Smooth muscle cell (in vitro differentiated cells): ENCODE data around the gene EVI5. TPM values are rescaled to one million over a fixed set of nuclear protein-coding genes. Genes with fewer than 3 reads are reported as not detected.
A peak's percentile ranks its signal among the peaks of the same experiment; 100 is the strongest.

Experiments
- DNase-seq: peaks from one replicate; lab custom pipeline; 2025; ENCODE audit not compliant: unreplicated experiment; lab: John Stamatoyannopoulos, UW
- H2AFZ ChIP-seq: fragments of 200-600 bp; sonication (generic); 2 replicates; pipeline ENCODE4 v1.6.0; 2016; ENCODE audit warnings: antibody characterized with exemption, low read depth, mild to moderate bottlenecking
- H3F3A ChIP-seq: fragments of 200-600 bp; sonication (generic); 2 replicates; pipeline ENCODE4 v1.6.0; 2017; ENCODE audit warnings: antibody characterized with exemption, low read depth
- H3K27ac ChIP-seq: fragments of 200-600 bp; sonication (generic); 2 replicates; pipeline ENCODE4 v1.5.1; 2016; ENCODE audit warnings: low read depth, mild to moderate bottlenecking
- H3K27me3 ChIP-seq: fragments of 200-600 bp; sonication (generic); 2 replicates; pipeline ENCODE4 v1.6.1; 2016; ENCODE audit warnings: low read depth, mild to moderate bottlenecking
- H3K36me3 ChIP-seq: fragments of 200-600 bp; sonication (generic); 2 replicates; pipeline ENCODE4 v1.5.1; 2016; ENCODE audit warnings: low read depth
- H3K4me1 ChIP-seq: fragments of 200-600 bp; sonication (generic); 2 replicates; pipeline ENCODE4 v1.5.1; 2016; ENCODE audit warnings: low read depth
- H3K4me2 ChIP-seq: fragments of 200-600 bp; sonication (generic); 2 replicates; pipeline ENCODE4 v1.6.0; 2016; ENCODE audit warnings: mild to moderate bottlenecking
- H3K4me3 ChIP-seq: fragments of 200-600 bp; sonication (generic); 2 replicates; pipeline ENCODE4 v1.5.1; 2016; ENCODE audit warnings: mild to moderate bottlenecking
- H3K79me2 ChIP-seq: fragments of 200-600 bp; sonication (generic); 2 replicates; pipeline ENCODE4 v1.6.0; 2016; ENCODE audit warnings: low read depth, mild to moderate bottlenecking
- H3K9ac ChIP-seq: fragments of 200-600 bp; sonication (generic); 2 replicates; pipeline ENCODE4 v1.6.0; 2016; ENCODE audit warnings: low read depth
- H3K9me3 ChIP-seq: fragments of 200-600 bp; sonication (generic); replicated peaks from 2 replicates; pipeline ENCODE4 v1.5.1; 2016; ENCODE audit warnings: low read depth
- H4K20me1 ChIP-seq: fragments of 200-600 bp; sonication (generic); 2 replicates; pipeline ENCODE4 v1.6.0; 2016; ENCODE audit warnings: low read depth
- WGBS: methylation state at CpG from one replicate; pipeline ENCODE4 v1.1.7; 2016; ENCODE audit warnings: low lambda C conversion rate; 5-methylcytosine and 5-hydroxymethylcytosine counted together
- polyA plus RNA-seq: library from polyadenylated mRNA; unstranded; fragments of >200 nt; fragmentation: Nextera tagmentation; extraction: Ambion mirVana; gene quantifications from 2 replicates; pipeline ENCODE4 v1.2.1, GENCODE V29; 2016
- total RNA-seq: library from RNA; depleted of rRNA; stranded (reverse); fragments of >200 nt; gene quantifications from 2 replicates; pipeline ENCODE4 v1.2.3, GENCODE V29; 2014
- TF ChIP-seq, protein P1 (sequence below): fragments of 200-600 bp; sonication (generic); IDR thresholded peaks from 2 replicates; pipeline ENCODE4 v1.5.1; 2017; ENCODE audit warnings: borderline replicate concordance, mild to moderate bottlenecking, antibody characterized with exemption; ENCODE audit not compliant: insufficient read depth, poor library complexity, severe bottlenecking

EVI5 gene
- total and polyA plus RNA-seq, 2 experiments from 2014 or later, result 35.4 to 47.6 TPM

DNA sequence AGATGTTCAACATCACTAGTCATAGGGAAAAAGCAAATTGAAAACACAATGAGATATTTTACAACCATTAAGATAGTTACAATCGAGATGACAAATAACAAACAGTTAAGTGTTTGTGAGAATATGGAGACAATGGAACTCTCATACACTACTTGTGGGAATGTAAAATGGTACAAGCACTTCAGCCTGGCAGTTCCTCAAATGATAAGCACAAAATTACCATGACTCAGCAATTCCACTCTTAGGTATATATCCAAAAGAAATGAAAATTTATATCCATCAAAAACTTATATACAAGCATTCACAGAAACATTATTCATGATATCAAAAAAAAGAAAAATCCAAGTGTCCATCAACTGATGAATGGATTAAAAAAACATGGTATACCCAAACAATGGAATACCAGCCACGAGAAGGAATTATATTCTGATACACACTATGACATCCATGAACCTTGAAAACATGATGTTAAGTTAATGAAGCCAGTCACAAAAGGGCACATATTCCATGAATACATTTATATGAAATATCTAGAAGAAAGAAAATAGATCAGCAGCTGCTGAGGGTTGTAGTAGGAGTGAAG lies 76.4 kb downstream of the EVI5 start:
- 96% methylated on average over 2 of the region's 2 CpGs for WGBS
- H3K27me3 ChIP-seq, result no peaks in the 10 kb centered on the region
- TF ChIP-seq, protein P1, sequence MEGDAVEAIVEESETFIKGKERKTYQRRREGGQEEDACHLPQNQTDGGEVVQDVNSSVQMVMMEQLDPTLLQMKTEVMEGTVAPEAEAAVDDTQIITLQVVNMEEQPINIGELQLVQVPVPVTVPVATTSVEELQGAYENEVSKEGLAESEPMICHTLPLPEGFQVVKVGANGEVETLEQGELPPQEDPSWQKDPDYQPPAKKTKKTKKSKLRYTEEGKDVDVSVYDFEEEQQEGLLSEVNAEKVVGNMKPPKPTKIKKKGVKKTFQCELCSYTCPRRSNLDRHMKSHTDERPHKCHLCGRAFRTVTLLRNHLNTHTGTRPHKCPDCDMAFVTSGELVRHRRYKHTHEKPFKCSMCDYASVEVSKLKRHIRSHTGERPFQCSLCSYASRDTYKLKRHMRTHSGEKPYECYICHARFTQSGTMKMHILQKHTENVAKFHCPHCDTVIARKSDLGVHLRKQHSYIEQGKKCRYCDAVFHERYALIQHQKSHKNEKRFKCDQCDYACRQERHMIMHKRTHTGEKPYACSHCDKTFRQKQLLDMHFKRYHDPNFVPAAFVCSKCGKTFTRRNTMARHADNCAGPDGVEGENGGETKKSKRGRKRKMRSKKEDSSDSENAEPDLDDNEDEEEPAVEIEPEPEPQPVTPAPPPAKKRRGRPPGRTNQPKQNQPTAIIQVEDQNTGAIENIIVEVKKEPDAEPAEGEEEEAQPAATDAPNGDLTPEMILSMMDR, result no peak
- H3K9ac ChIP-seq, result no peak overlapping the region
- peaks cover 14% of the 10 kb centered on the region for H3K4me1 ChIP-seq
- peak overlapping the region; percentile 26 for H3K4me2 ChIP-seq
- H4K20me1 ChIP-seq, result peaks cover 56% of the 10 kb centered on the region
- H3F3A ChIP-seq, result peaks cover 6% of the 10 kb centered on the region
- peaks cover 69% of the 10 kb centered on the region for H3K79me2 ChIP-seq
- DNase-seq, result no peak
- H3K27ac ChIP-seq, result no peak overlapping the region
- H3K4me3 ChIP-seq, result no peak overlapping the region
- no peaks in the 10 kb centered on the region for H3K9me3 ChIP-seq
- no peak overlapping the region for H2AFZ ChIP-seq
- no peaks in the 10 kb centered on the region for H3K36me3 ChIP-seq

DNA sequence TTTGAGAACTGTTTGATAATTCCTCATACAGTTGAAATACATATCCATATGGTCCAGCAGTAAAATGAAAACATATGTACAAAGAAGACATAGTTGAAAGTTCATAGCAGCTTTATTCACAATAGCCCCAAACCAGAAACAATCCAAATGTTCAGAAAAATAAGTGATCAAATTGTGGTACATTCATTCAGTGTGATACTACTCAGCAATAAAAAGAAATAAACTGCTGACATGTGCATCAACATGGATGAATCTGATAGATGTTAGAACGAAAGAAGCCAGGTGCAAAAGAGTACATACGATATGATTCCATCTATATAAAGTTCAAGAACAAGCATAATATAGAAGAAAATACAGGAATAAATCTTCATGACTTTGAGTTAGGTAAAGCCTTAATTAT lies 77.2 kb downstream of the EVI5 start:
- Histone ChIP-seq H3K27ac (no peak overlapping the region), H3K36me3 (no peaks in the 10 kb centered on the region), H3K4me2 (no peak overlapping the region), H3K9ac (no peak overlapping the region), H4K20me1 (peaks cover 63% of the 10 kb centered on the region), H3K4me3 (no peak overlapping the region), H3K27me3 (no peaks in the 10 kb centered on the region), H3K79me2 (peaks cover 64% of the 10 kb centered on the region), H3F3A (peaks cover 6% of the 10 kb centered on the region), H2AFZ (no peak overlapping the region), H3K4me1 (peaks cover 14% of the 10 kb centered on the region), H3K9me3 (no peaks in the 10 kb centered on the region)
- no peak for DNase-seq
- WGBS, result 98% methylated on average over 2 of the region's 2 CpGs
- TF ChIP-seq, protein P1, result no peak

DNA sequence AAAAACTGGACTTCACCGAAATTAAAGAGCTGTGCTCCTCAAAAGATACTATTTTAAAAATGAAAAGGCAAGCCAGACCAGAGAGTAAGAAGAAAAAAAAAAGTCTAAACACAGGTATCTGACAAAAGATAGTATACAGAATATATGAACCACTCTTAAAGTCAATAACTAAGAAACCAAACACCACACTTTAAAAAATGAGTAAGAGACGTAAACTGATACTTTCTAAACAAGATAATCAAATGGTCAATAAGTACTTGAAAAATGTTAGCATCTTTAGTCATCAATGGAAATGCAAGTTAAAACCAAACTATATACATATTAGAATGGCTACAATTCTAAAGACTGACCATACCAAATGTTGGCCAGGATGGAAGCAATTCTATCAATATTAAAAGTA lies 77.6 kb downstream of the EVI5 start:
- 94% methylated on average over 2 of the region's 2 CpGs for WGBS
- no peak overlapping the region for H3K27ac ChIP-seq
- TF ChIP-seq, protein P1, result no peak

DNA sequence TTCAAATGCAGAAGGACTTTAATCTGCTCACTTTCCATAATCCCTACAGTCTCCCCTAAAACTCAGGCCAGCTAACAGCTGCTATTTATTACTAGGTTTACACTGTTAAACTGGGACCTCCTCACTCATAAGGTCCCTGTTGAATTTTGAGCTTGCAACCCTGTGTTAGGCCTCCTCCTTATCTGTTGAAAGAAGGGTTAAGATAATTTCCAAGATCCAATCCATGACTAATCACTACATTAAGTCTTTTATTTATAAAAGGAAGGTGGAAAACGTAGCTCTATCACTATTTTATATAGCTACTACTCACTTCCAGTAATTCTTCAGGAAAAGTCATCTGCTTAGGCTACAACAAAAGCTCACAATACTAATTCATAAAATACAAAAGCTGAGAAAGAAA lies 79.5 kb downstream of the EVI5 start:
- H3K36me3 ChIP-seq, result no peaks in the 10 kb centered on the region
- no peak overlapping the region for H3K9ac ChIP-seq
- peaks cover 11% of the 10 kb centered on the region for H3F3A ChIP-seq
- no peak overlapping the region for H3K4me3 ChIP-seq
- H3K4me1 ChIP-seq, result peaks cover 14% of the 10 kb centered on the region
- TF ChIP-seq, protein P1, result no peak
- no peaks in the 10 kb centered on the region for H3K27me3 ChIP-seq
- no peaks in the 10 kb centered on the region for H3K9me3 ChIP-seq
- H3K27ac ChIP-seq, result peak overlapping the region; percentile 5
- WGBS, result 18% methylated on average over 1 of the region's 1 CpG
- H4K20me1 ChIP-seq, result peaks cover 75% of the 10 kb centered on the region
- H3K4me2 ChIP-seq, result peak overlapping the region; percentile 63
- DNase-seq, result no peak
- no peak overlapping the region for H2AFZ ChIP-seq
- H3K79me2 ChIP-seq, result peaks cover 43% of the 10 kb centered on the region

More for the DNA sequence above, 77.6 kb downstream of the EVI5 start:
- Histone ChIP-seq H3K27me3 (no peaks in the 10 kb centered on the region), H3K79me2 (peaks cover 60% of the 10 kb centered on the region), H3K36me3 (no peaks in the 10 kb centered on the region), H3K4me3 (no peak overlapping the region), H4K20me1 (peaks cover 60% of the 10 kb centered on the region), H3K9me3 (no peaks in the 10 kb centered on the region), H3K4me1 (peaks cover 14% of the 10 kb centered on the region), H3K9ac (no peak overlapping the region), H3F3A (peaks cover 6% of the 10 kb centered on the region), H2AFZ (no peak overlapping the region), H3K4me2 (no peak overlapping the region)
- no peak for DNase-seq
